Prostate gland (tissue), 2 donors: ENCODE data around the gene CTNNA3.

Source experiments
- CTCF ChIP-seq, 4 experiments: fragments of 200-600 bp in 2 of 4; fragments of 450-650 bp in 2 of 4; sonication (generic) in 2 of 4; IDR thresholded peaks; 1 replicate in 3 of 4; 2 replicates in 1 of 4; pipeline ENCODE4 v1.5.1; 2016 to 2019; ENCODE audit warnings: antibody characterized with exemption in 4 of 4, mild to moderate bottlenecking in 2 of 4, moderate library complexity in 2 of 4
- POLR2A ChIP-seq: fragments of 450-650 bp; IDR thresholded peaks from one replicate; pipeline ENCODE4 v1.6.1; 2016; ENCODE audit warnings: antibody characterized with exemption, mild to moderate bottlenecking

- TF ChIP-seq CTCF (IDR thresholded peaks at IDR 0.05) (no peak), POLR2A (no peak)
Observed at GRCh38 chr10:67664942-67665341, 31.1 kb downstream of the CTNNA3 start.
